Nucleus accumbens (tissue), 56 donors: ENCODE measurements around the gene MIER2.
"Not testable (repeated sequence)": the region's sequence is repeated elsewhere in the genome, so short reads cannot be mapped to it uniquely, and the experiment has no call there.

Experiments
- DNase-seq, 56 donors: peaks; one replicate each; lab custom pipeline; 2025; lab: John Stamatoyannopoulos, UW

Gene MIER2

GRCh38 chr19:256804-257203 lies 87.8 kb downstream of the MIER2 start:
- DNase-seq, result not testable (repeated sequence)
